ENCODE data around the gene OR5L1. TPM values are rescaled to one million over a fixed set of nuclear protein-coding genes. Genes with fewer than 3 reads are reported as not detected.

OR5L1 gene
- polyA plus RNA-seq, 1 experiment, result not detected

DNA sequence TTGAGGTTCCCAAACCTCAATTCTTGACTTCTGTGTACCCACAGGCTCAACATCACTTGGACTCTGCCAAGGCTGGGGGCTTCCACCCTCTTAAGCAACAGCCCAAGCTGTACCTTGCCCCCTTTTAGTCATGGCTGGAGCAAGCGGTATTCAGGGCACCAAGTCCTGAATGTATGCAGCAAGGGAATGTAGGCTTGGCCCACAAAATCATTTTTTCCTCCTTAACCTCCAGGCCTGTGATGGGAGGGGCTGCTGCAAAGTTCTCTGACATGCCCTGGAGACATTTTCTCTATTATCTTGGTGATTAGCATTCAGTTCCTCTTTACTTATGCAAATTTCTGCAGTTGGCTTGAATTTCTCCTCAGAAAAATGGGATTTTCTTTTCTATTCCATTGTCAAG, 4.9 kb upstream of the OR5L1 start:
- POLR2A ChIA-PET, result no interaction called here

DNA sequence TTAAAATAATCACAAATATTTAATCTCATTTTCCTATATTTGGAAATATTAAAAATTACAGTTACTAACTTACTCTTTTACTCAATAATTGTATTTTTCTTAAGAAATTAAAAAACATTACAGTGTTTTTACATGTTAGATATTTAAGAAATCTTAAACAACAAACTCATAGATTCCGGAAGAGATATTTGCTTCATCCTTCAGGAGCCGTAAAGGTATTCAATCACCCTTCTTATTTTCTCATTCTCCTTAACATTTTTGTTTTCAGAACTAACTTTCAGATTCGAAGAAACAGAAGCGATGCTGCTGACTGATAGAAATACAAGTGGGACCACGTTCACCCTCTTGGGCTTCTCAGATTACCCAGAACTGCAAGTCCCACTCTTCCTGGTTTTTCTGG, 8.2 kb downstream of the OR5L1 start, which contains the start of gene OR5D18:
OR5D18 (plus strand) TSS at position 301 of the 400 bp plus-strand sequence; CDS start at position 301, 0 bp downstream.
- no peak within 1 kb of the TSS for H3K27ac ChIP-seq (ENCODE audit: low read depth, low read length)
- no peak for DNase-seq (ENCODE audit: low read depth, low spot score)
- H3K9me3 ChIP-seq (ENCODE audit: control insufficient read depth, insufficient read depth, low read length), result peaks cover 3% of the 10 kb centered on the region; the same call in 1 of the 2 replicates
- no peaks in the 10 kb centered on the region for H3K27me3 ChIP-seq (ENCODE audit: control insufficient read depth, insufficient read depth, low read length)
- TF ChIP-seq, protein P1, sequence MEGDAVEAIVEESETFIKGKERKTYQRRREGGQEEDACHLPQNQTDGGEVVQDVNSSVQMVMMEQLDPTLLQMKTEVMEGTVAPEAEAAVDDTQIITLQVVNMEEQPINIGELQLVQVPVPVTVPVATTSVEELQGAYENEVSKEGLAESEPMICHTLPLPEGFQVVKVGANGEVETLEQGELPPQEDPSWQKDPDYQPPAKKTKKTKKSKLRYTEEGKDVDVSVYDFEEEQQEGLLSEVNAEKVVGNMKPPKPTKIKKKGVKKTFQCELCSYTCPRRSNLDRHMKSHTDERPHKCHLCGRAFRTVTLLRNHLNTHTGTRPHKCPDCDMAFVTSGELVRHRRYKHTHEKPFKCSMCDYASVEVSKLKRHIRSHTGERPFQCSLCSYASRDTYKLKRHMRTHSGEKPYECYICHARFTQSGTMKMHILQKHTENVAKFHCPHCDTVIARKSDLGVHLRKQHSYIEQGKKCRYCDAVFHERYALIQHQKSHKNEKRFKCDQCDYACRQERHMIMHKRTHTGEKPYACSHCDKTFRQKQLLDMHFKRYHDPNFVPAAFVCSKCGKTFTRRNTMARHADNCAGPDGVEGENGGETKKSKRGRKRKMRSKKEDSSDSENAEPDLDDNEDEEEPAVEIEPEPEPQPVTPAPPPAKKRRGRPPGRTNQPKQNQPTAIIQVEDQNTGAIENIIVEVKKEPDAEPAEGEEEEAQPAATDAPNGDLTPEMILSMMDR (IDR thresholded peaks at IDR 0.05; ENCODE audit: low read depth, low read length), result no peak
- CTCF ChIA-PET, result no interaction called here
- POLR2A ChIA-PET, result no interaction called here
- no peak within 1 kb of the TSS for H3K4me3 ChIP-seq (ENCODE audit: low read depth, low read length)

More for the DNA sequence above, 4.9 kb upstream of the OR5L1 start:
- TF ChIP-seq, protein P1 (IDR thresholded peaks at IDR 0.05; ENCODE audit: low read depth, low read length), result no peak
- no peak for DNase-seq (ENCODE audit: low read depth, low spot score)
- no peak overlapping the region for H3K27ac ChIP-seq (ENCODE audit: low read depth, low read length)
- H3K9me3 ChIP-seq (ENCODE audit: control insufficient read depth, insufficient read depth, low read length), result peaks cover 3% of the 10 kb centered on the region; the same call in 1 of the 2 replicates
- no peak overlapping the region for H3K4me3 ChIP-seq (ENCODE audit: low read depth, low read length)
- no peaks in the 10 kb centered on the region for H3K27me3 ChIP-seq (ENCODE audit: control insufficient read depth, insufficient read depth, low read length)
- CTCF ChIA-PET, result no interaction called here

DNA sequence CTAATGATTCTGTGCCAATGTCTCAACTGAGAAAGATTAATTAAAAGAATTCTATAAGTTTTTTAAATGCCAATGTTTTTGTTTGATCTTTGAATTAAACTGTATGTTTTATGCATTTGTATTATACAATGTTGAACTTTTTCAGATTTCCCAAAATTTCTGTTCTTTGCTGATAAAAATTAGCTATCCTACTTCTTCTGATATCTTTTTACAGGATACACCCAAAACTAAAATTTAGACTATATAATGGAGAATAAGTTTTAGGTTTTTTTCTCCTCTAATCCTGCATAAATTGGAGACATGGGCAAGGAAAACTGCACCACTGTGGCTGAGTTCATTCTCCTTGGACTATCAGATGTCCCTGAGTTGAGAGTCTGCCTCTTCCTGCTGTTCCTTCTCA, 15.8 kb downstream of the OR5L1 start, which contains the start of gene OR5L2:
OR5L2 (plus strand) TSS at position 301 of the 400 bp plus-strand sequence; CDS start at position 301, 0 bp downstream.
- H3K27me3 ChIP-seq (ENCODE audit: control insufficient read depth, insufficient read depth, low read length), result no peaks in the 10 kb centered on the region
- H3K4me3 ChIP-seq (ENCODE audit: low read depth, low read length), result no peak within 1 kb of the TSS
- ChIA-PET POLR2A (no interaction called here), CTCF (no interaction called here)
- no peak for DNase-seq (ENCODE audit: low read depth, low spot score)
- H3K9me3 ChIP-seq (ENCODE audit: control insufficient read depth, insufficient read depth, low read length), result peaks cover 6% of the 10 kb centered on the region; the same call in 1 of the 2 replicates
- H3K27ac ChIP-seq (ENCODE audit: low read depth, low read length), result no peak within 1 kb of the TSS
- TF ChIP-seq, protein P1 (IDR thresholded peaks at IDR 0.05; ENCODE audit: low read depth, low read length), result no peak

DNA sequence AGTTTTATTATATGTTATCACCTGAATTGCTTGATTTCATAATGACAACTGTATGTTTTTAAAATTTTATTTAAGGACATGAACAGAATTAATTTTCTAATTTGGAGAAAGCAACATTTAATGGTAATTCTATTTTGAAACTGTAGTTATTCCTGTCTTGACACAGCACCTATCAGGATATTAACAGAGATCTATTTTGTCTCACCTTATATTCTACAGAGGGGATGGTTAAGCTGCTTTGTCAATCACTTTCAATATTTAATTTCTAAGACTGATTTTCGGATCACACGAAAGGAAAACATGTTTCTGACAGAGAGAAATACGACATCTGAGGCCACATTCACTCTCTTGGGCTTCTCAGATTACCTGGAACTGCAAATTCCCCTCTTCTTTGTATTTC, 27.3 kb downstream of the OR5L1 start, which contains the start of gene OR5D16:
OR5D16 (plus strand) TSS at position 301 of the 400 bp plus-strand sequence; CDS start at position 301, 0 bp downstream.
- DNase-seq (ENCODE audit: low read depth, low spot score), result no peak
- H3K9me3 ChIP-seq (ENCODE audit: control insufficient read depth, insufficient read depth, low read length), result 0 out of 2 replicates have a peak, but pooled peaks cover 3% of the 10 kb centered on the region
- H3K27ac ChIP-seq (ENCODE audit: low read depth, low read length), result no peak within 1 kb of the TSS
- H3K27me3 ChIP-seq (ENCODE audit: control insufficient read depth, insufficient read depth, low read length), result no peaks in the 10 kb centered on the region
- TF ChIP-seq, protein P1 (IDR thresholded peaks at IDR 0.05; ENCODE audit: low read depth, low read length), result no peak
- ChIA-PET CTCF (no interaction called here), POLR2A (no interaction called here)
- no peak within 1 kb of the TSS for H3K4me3 ChIP-seq (ENCODE audit: low read depth, low read length)

DNA sequence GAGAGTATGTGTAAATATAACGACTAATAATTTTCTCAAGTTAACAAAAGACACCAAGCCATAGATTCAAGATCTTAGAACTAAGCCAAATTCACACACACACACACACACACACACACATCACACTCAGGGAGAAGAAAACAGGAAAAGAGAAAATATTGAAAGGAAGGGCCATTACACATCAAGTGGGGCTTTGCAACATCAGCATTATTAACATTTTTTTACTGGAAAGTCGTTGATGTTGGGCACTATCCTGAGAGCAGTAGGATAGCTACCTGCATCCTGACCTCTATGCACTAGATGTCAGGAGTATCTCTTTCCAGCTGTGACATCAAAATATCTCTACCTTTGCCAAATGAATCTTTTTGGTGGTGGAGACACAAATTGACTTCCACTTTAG, 36.3 kb downstream of the OR5L1 start:
- TF ChIP-seq, protein P1 (IDR thresholded peaks at IDR 0.05; ENCODE audit: low read depth, low read length), result no peak
- Histone ChIP-seq H3K9me3 (ENCODE audit: control insufficient read depth, insufficient read depth, low read length) (peaks cover 3% of the 10 kb centered on the region; the same call in 1 of the 2 replicates), H3K27ac (ENCODE audit: low read depth, low read length) (no peak overlapping the region), H3K4me3 (ENCODE audit: low read depth, low read length) (no peak overlapping the region), H3K27me3 (ENCODE audit: control insufficient read depth, insufficient read depth, low read length) (no peaks in the 10 kb centered on the region)
- no peak for DNase-seq (ENCODE audit: low read depth, low spot score)
- ChIA-PET POLR2A (no interaction called here), CTCF (no interaction called here)
